ENCODE measurements around the gene IL11RA.

Gene IL11RA

GRCh38 chr9:34687276-34688030 lies 35.5 kb downstream of the IL11RA start:
- no peak for DNase-seq

GRCh38 chr9:34688329-34689115 lies 36.5 kb downstream of the IL11RA start:
- DNase-seq, result no peak

GRCh38 chr9:34689116-34689470 lies 37.1 kb downstream of the IL11RA start:
- no peak for DNase-seq

GRCh38 chr9:34689512-34689911 lies 37.5 kb downstream of the IL11RA start:
- no peak for DNase-seq

- no peak for DNase-seq
Measured at GRCh38 chr9:34690983-34691935, 39.3 kb downstream of the IL11RA start, which contains the start of gene CCL19. Gene CCL19, minus strand, starts transcription at chr9:34691276. Its CDS starts 137 bp downstream, at chr9:34691139.

- DNase-seq, result no peak
Measured at GRCh38 chr9:34691936-34692315, 39.9 kb downstream of the IL11RA start.

GRCh38 chr9:34693560-34693959 lies 41.6 kb downstream of the IL11RA start:
- no peak for DNase-seq

- DNase-seq, result no peak
Measured at GRCh38 chr9:34694811-34695210, 42.8 kb downstream of the IL11RA start.

GRCh38 chr9:34701023-34701768 lies 49.2 kb downstream of the IL11RA start:
- DNase-seq, result peak; percentile 68

GRCh38 chr9:34701769-34702736 lies 50.1 kb downstream of the IL11RA start:
- DNase-seq, result peak; percentile 74

- DNase-seq, result no peak
Measured at GRCh38 chr9:34707130-34707529, 55.1 kb downstream of the IL11RA start.

- DNase-seq, result no peak
Measured at GRCh38 chr9:34709196-34709978, 57.4 kb downstream of the IL11RA start.

- DNase-seq, result no peak
Measured at GRCh38 chr9:34710023-34710422, 58.0 kb downstream of the IL11RA start, which contains the start of gene CCL21. Gene CCL21, minus strand, starts transcription at chr9:34710136. Its CDS starts 70 bp downstream, at chr9:34710066.
